SU-DHL-6 (cell line): ENCODE data around the gene FBXL12.

Source experiments
- H2AFZ ChIP-seq: fragments of 200-600 bp; sonication (generic); 2 replicates; pipeline ENCODE4 v1.6.1; 2014; ENCODE audit warnings: low read depth, mild to moderate bottlenecking, moderate library complexity, mixed read lengths, antibody characterized with exemption, low read length; ENCODE audit not compliant: severe bottlenecking
- H3F3A ChIP-seq: fragments of 200-600 bp; shearing (Covaris generic); 2 replicates; pipeline ENCODE4 v1.6.0; 2016; ENCODE audit warnings: antibody characterized with exemption, mild to moderate bottlenecking; ENCODE audit not compliant: insufficient read depth
- H3K27ac ChIP-seq: fragments of 200-600 bp; sonication (generic); 2 replicates; pipeline ENCODE4 v1.5.1; 2016; ENCODE audit warnings: low read depth, mild to moderate bottlenecking, low read length, moderate library complexity, mixed read lengths
- H3K27me3 ChIP-seq: fragments of 200-600 bp; sonication (generic), shearing (Covaris generic); 2 replicates; pipeline ENCODE4 v1.6.0; 2014; ENCODE audit warnings: mild to moderate bottlenecking, low read length
- H3K36me3 ChIP-seq: fragments of 200-600 bp; sonication (generic); 2 replicates; pipeline ENCODE4 v1.6.1; 2014; ENCODE audit warnings: mild to moderate bottlenecking, low read length, mixed read lengths
- H3K4me2 ChIP-seq: fragments of 300-600, 200-600 bp; shearing (Covaris generic), sonication (generic); 2 replicates; pipeline ENCODE4 v1.6.0; 2014; ENCODE audit warnings: low read length, low read depth, mild to moderate bottlenecking; ENCODE audit not compliant: poor library complexity, severe bottlenecking
- H3K4me3 ChIP-seq: fragments of 200-600 bp; sonication (generic); 2 replicates; pipeline ENCODE4 v1.5.1; 2014; ENCODE audit warnings: antibody characterized with exemption, low read length, mild to moderate bottlenecking, mixed read lengths; ENCODE audit not compliant: insufficient read depth, poor library complexity, severe bottlenecking
- H3K79me2 ChIP-seq: fragments of 200-600 bp; sonication (generic); 2 replicates; pipeline ENCODE4 v1.6.1; 2014; ENCODE audit warnings: mild to moderate bottlenecking, low read length, moderate library complexity; ENCODE audit not compliant: insufficient read depth
- H3K9ac ChIP-seq: fragments of 200-600 bp; sonication (generic); 2 replicates; pipeline ENCODE4 v1.7.0; 2014; ENCODE audit warnings: mild to moderate bottlenecking, low read length
- H3K9me2 ChIP-seq: fragments of 200-600 bp; sonication (generic); replicated peaks from 2 replicates; pipeline ENCODE4 v1.6.1; 2014; ENCODE audit warnings: low read length; ENCODE audit not compliant: insufficient read depth
- H3K9me3 ChIP-seq: fragments of 200-600 bp; sonication (generic); 2 replicates; pipeline ENCODE4 v1.6.1; 2014; ENCODE audit warnings: low read length, mixed read lengths; ENCODE audit not compliant: insufficient read depth
- H4K20me1 ChIP-seq: fragments of 200-600 bp; sonication (generic); 2 replicates; pipeline ENCODE4 v1.6.1; 2014; ENCODE audit warnings: low read depth, mild to moderate bottlenecking, antibody characterized with exemption, low read length, moderate library complexity, mixed read lengths
- EZH2phosphoT487 ChIP-seq: fragments of 200-600 bp; sonication (generic), shearing (Covaris generic); conservative IDR thresholded peaks from 2 replicates; pipeline ENCODE4 v1.6.1; 2018; ENCODE audit warnings: mild to moderate bottlenecking, antibody characterized with exemption, low read length, moderate library complexity, mixed read lengths
- TF ChIP-seq, protein P1 (sequence below): fragments of 200-600 bp; sonication (generic); IDR thresholded peaks from one replicate; pipeline ENCODE4 v1.5.1; 2017; ENCODE audit warnings: antibody characterized with exemption, mild to moderate bottlenecking, low read length, moderate library complexity; ENCODE audit not compliant: insufficient read depth, poor library complexity, severe bottlenecking

The FBXL12 gene

DNA sequence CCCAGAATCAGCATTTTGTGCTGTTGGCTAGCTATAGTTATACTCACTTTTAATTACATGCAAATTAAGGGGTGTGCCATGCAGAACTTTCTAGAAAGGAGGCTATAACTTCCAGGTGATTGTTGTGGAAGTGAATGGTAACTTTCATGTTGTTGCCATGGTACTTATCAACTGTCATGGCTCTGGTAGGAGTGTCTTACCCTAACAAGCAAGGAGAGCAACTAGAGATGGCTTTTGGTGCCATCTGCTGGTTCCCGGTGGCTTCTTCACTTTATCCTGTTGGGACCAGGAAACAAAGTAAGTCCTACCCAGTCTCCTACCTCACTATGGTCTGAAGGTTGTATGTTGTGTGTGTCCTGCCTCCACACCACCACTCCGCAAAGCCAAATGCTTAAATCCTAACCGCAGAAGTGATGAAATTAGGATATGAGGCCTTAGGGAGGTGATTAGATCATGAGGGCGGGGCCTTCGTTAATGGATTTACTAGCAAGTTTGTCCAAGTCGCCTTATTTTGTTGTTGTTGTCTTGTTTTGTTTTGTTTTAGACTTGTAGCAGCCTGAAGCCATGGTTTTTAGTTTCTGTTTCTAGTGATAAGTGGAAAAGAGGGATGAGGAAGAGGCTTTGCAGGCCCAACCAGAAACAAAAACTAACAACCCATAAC lies 22.6 kb downstream of the FBXL12 start:
- no peak overlapping the region for H3K27ac ChIP-seq

DNA sequence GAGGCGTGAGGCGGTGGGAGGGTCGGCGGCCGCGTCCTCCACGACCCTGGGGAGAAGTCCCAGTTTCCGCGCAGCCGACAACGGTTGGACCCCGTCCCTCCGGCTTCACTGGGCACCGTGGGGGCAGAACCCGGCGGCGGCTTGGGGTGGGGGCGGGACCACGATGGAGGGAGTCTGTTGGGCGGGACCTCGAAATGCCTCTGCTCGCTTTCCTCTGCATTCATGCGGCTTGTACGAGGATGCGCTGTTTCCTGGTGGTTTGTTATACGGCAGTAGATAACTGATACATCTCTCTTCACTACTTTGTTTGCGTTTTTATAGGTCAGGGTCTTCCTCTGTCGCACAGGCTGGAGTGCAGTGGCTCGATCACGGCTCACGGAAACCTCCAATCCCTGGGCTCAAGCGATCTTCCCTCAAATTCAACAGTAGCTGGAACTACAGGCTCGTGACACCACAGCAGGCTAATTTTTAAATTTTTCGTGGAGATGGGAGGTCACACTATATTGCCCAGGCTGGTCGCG lies 25.7 kb downstream of the FBXL12 start:
- H3K4me2 ChIP-seq: peak overlapping the region; percentile 78
- H3K27me3 ChIP-seq: no peaks in the 10 kb centered on the region
- no peaks in the 10 kb centered on the region for H3K79me2 ChIP-seq
- peak overlapping the region; percentile 43 for H3K27ac ChIP-seq
- no peaks in the 10 kb centered on the region for H3K36me3 ChIP-seq
- H3K4me3 ChIP-seq: peak overlapping the region; percentile 74
- H3K9me2 ChIP-seq: no peaks in the 10 kb centered on the region
- peaks cover 13% of the 10 kb centered on the region for H3F3A ChIP-seq
- H3K9me3 ChIP-seq: no peaks in the 10 kb centered on the region
- H4K20me1 ChIP-seq: no peaks in the 10 kb centered on the region
- TF ChIP-seq, protein P1, sequence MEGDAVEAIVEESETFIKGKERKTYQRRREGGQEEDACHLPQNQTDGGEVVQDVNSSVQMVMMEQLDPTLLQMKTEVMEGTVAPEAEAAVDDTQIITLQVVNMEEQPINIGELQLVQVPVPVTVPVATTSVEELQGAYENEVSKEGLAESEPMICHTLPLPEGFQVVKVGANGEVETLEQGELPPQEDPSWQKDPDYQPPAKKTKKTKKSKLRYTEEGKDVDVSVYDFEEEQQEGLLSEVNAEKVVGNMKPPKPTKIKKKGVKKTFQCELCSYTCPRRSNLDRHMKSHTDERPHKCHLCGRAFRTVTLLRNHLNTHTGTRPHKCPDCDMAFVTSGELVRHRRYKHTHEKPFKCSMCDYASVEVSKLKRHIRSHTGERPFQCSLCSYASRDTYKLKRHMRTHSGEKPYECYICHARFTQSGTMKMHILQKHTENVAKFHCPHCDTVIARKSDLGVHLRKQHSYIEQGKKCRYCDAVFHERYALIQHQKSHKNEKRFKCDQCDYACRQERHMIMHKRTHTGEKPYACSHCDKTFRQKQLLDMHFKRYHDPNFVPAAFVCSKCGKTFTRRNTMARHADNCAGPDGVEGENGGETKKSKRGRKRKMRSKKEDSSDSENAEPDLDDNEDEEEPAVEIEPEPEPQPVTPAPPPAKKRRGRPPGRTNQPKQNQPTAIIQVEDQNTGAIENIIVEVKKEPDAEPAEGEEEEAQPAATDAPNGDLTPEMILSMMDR: no peak
- no peak for TF ChIP-seq EZH2phosphoT487
- H3K9ac ChIP-seq: peak overlapping the region; percentile 48
- H2AFZ ChIP-seq: peak overlapping the region; percentile 84

More for the DNA sequence above, 22.6 kb downstream of the FBXL12 start:
- no peaks in the 10 kb centered on the region for H3K27me3 ChIP-seq
- H3K9ac ChIP-seq: no peak overlapping the region
- TF ChIP-seq, protein P1: peak; percentile 54
- no peak for TF ChIP-seq EZH2phosphoT487
- no peaks in the 10 kb centered on the region for H3K9me3 ChIP-seq
- no peaks in the 10 kb centered on the region for H3K36me3 ChIP-seq
- peak overlapping the region; percentile 70 for H2AFZ ChIP-seq
- no peaks in the 10 kb centered on the region for H3K79me2 ChIP-seq
- H3K9me2 ChIP-seq: no peaks in the 10 kb centered on the region
- H3K4me2 ChIP-seq: peak overlapping the region; percentile 5
- no peak overlapping the region for H3K4me3 ChIP-seq
- no peaks in the 10 kb centered on the region for H4K20me1 ChIP-seq
- peaks cover 16% of the 10 kb centered on the region for H3F3A ChIP-seq

DNA sequence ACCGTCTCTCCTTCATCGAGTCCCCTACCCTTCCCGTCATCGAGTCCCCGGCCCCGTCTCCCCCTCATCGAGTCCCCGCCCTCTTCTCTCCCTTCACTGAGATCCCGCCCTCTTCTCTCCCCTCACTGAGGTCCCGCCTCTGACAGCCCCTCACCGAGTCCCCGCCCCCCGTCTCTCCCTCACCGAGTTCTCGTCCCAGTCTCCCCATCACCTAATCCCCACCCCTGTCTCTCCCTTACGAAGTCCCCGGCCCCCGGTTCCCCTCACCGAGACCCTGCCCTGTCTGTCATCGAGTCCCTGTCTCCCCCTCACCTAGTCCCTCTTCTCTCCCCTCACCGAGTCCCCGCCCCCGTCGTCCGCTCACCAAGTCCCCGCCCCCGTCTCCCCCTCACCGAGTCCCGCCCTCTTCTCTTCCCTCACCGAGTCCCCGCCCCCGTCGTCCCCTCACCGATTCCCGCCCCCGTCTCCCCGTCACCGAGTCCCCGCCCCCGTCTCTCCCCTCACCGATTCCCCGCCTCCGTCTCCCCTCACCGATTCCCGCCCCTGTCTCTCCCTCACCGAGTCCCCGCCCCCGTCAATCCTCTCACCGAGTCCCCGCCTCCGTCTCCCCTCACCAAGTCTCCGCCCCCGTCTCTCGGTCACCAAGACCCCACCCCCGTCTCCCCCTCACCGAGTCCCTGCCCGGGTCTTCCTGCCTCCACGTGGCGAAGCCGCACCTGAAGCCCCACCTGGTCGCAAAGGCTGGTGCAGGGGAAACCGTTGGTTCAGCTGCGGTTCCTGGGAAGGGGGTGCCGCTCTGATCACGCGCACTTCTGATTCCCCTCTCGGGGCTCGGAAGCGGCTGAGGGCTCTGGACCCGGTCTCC lies 26.4 kb downstream of the FBXL12 start:
- H3K27ac ChIP-seq: peak overlapping the region; percentile 68
- H3F3A ChIP-seq: peaks cover 13% of the 10 kb centered on the region
- no peaks in the 10 kb centered on the region for H3K9me2 ChIP-seq

More for the DNA sequence above, 26.4 kb downstream of the FBXL12 start:
- H3K4me3 ChIP-seq: peak overlapping the region; percentile 74
- peak overlapping the region; percentile 93 for H2AFZ ChIP-seq
- H3K27me3 ChIP-seq: no peaks in the 10 kb centered on the region
- no peaks in the 10 kb centered on the region for H3K79me2 ChIP-seq
- no peaks in the 10 kb centered on the region for H3K9me3 ChIP-seq
- peak overlapping the region; percentile 78 for H3K4me2 ChIP-seq
- TF ChIP-seq, protein P1: no peak
- no peak for TF ChIP-seq EZH2phosphoT487
- no peaks in the 10 kb centered on the region for H4K20me1 ChIP-seq
- no peaks in the 10 kb centered on the region for H3K36me3 ChIP-seq
- peak overlapping the region; percentile 55 for H3K9ac ChIP-seq
